Activated T-cell treated with anti-CD3 and anti-CD28 coated beads for 24 hours (primary cell): ENCODE results near the gene SLC22A12.
"Not testable (repeated sequence)": the region's sequence is repeated elsewhere in the genome, so short reads cannot be mapped to it uniquely, and the experiment has no call there.

ENCODE experiments used
- DNase-seq: peaks from one replicate; pipeline ENCODE4 v3.0.0-alpha.2; 2020; ENCODE audit warnings: low read depth

SLC22A12 gene

GRCh38 chr11:64590763-64591221, at the start of gene SLC22A12:
Gene SLC22A12, plus strand, starts transcription at chr11:64591220. Its CDS starts 337 bp downstream, at chr11:64591557.
- DNase-seq: no peak

- DNase-seq: no peak
Measured at GRCh38 chr11:64542172-64543125, 48.6 kb upstream of the SLC22A12 start.

GRCh38 chr11:64543818-64544217, 47.2 kb upstream of the SLC22A12 start:
- no peak for DNase-seq

- DNase-seq: no peak
Measured at GRCh38 chr11:64544616-64545296, 46.3 kb upstream of the SLC22A12 start.

- no peak for DNase-seq
Measured at GRCh38 chr11:64545619-64546018, 45.4 kb upstream of the SLC22A12 start.

- no peak for DNase-seq
Measured at GRCh38 chr11:64546176-64546575, 44.8 kb upstream of the SLC22A12 start.

- no peak for DNase-seq
Measured at GRCh38 chr11:64546600-64546999, 44.4 kb upstream of the SLC22A12 start.

- DNase-seq: no peak
Measured at GRCh38 chr11:64549969-64550368, 41.1 kb upstream of the SLC22A12 start.

- peak; percentile 27 for DNase-seq
Measured at GRCh38 chr11:64553554-64554201, 37.3 kb upstream of the SLC22A12 start.

- DNase-seq: no peak
Measured at GRCh38 chr11:64556044-64556720, 34.8 kb upstream of the SLC22A12 start.

- no peak for DNase-seq
Measured at GRCh38 chr11:64556721-64557250, 34.2 kb upstream of the SLC22A12 start.

- DNase-seq: no peak
Measured at GRCh38 chr11:64558065-64558745, 32.8 kb upstream of the SLC22A12 start.

- no peak for DNase-seq
Measured at GRCh38 chr11:64558869-64559268, 32.2 kb upstream of the SLC22A12 start.

GRCh38 chr11:64559351-64560138, 31.5 kb upstream of the SLC22A12 start:
- DNase-seq: no peak

GRCh38 chr11:64560139-64560771, 30.8 kb upstream of the SLC22A12 start:
- no peak for DNase-seq

- no peak for DNase-seq
Measured at GRCh38 chr11:64560941-64561340, 30.1 kb upstream of the SLC22A12 start.

GRCh38 chr11:64561429-64561828, 29.6 kb upstream of the SLC22A12 start:
- DNase-seq: not testable (repeated sequence)

- no peak for DNase-seq
Measured at GRCh38 chr11:64561984-64562722, 28.9 kb upstream of the SLC22A12 start.
